GM23248 (cell line): ENCODE results near the gene DMWD. TPM values are rescaled to one million over a fixed set of nuclear protein-coding genes. Genes with fewer than 3 reads are reported as not detected.
A peak's percentile ranks its signal among the peaks of the same experiment; 100 is the strongest.

ENCODE experiments used
- DNase-seq: peaks from one replicate; pipeline ENCODE4 v3.0.0-alpha.2; 2015
- H2AFZ ChIP-seq: fragments of 200-600 bp; sonication (generic); 2 replicates; pipeline ENCODE4 v1.6.1; 2016; ENCODE audit warnings: antibody characterized with exemption
- H3F3A ChIP-seq: fragments of 200-600 bp; sonication (generic); 2 replicates; pipeline ENCODE4 v1.6.1; 2016; ENCODE audit warnings: mild to moderate bottlenecking, antibody characterized with exemption, mixed run types; ENCODE audit not compliant: insufficient read depth
- H3K27ac ChIP-seq: fragments of 200-600 bp; sonication (generic); 2 replicates; pipeline ENCODE4 v1.5.1; 2016; ENCODE audit warnings: mild to moderate bottlenecking
- H3K27me3 ChIP-seq: fragments of 200-600 bp; sonication (generic); replicated peaks from 2 replicates; pipeline ENCODE4 v1.6.1; 2016; ENCODE audit warnings: mild to moderate bottlenecking; ENCODE audit not compliant: insufficient read depth
- H3K36me3 ChIP-seq: fragments of 200-600 bp; sonication (generic); 2 replicates; pipeline ENCODE4 v1.6.1; 2016; ENCODE audit warnings: low read depth, mild to moderate bottlenecking
- H3K4me1 ChIP-seq: fragments of 200-600 bp; sonication (generic); 2 replicates; pipeline ENCODE4 v1.6.1; 2016; ENCODE audit warnings: mild to moderate bottlenecking; ENCODE audit not compliant: insufficient read depth
- H3K4me2 ChIP-seq: fragments of 200-600 bp; sonication (generic); one replicate; pipeline ENCODE4 v1.6.1; 2016; ENCODE audit warnings: mild to moderate bottlenecking; ENCODE audit not compliant: unreplicated experiment
- H3K4me3 ChIP-seq: fragments of 200-600 bp; sonication (generic); 2 replicates; pipeline ENCODE4 v1.5.1; 2016; ENCODE audit warnings: mild to moderate bottlenecking
- H3K79me2 ChIP-seq: fragments of 200-600 bp; sonication (generic); 2 replicates; pipeline ENCODE4 v1.6.1; 2016; ENCODE audit warnings: mild to moderate bottlenecking; ENCODE audit not compliant: insufficient read depth
- H3K9ac ChIP-seq: fragments of 200-600 bp; sonication (generic); 2 replicates; pipeline ENCODE4 v1.6.1; 2016; ENCODE audit warnings: mild to moderate bottlenecking
- H3K9me2 ChIP-seq: fragments of 200-600 bp; sonication (generic); 2 replicates; pipeline ENCODE4 v1.6.1; 2016; ENCODE audit warnings: mixed run types, mild to moderate bottlenecking, moderate library complexity; ENCODE audit not compliant: insufficient read depth
- H3K9me3 ChIP-seq: fragments of 200-600 bp; sonication (generic); one replicate; pipeline ENCODE4 v1.6.1; 2017; ENCODE audit warnings: low read depth
- H4K20me1 ChIP-seq: fragments of 200-600 bp; sonication (generic); 2 replicates; pipeline ENCODE4 v1.6.0; 2016; ENCODE audit not compliant: insufficient read depth
- EZH2 ChIP-seq: fragments of 200-600 bp; sonication (generic); IDR thresholded peaks from 2 replicates; pipeline ENCODE4 v1.6.1; 2018; ENCODE audit warnings: antibody characterized with exemption, mild to moderate bottlenecking; ENCODE audit not compliant: insufficient read depth, poor library complexity, severe bottlenecking
- EZH2phosphoT487 ChIP-seq: fragments of 200-600 bp; sonication (generic); IDR thresholded peaks from 2 replicates; pipeline ENCODE4 v1.6.1; 2018; ENCODE audit warnings: antibody characterized with exemption, moderate library complexity, mild to moderate bottlenecking, low read depth; ENCODE audit not compliant: insufficient read depth
- WGBS, 2 experiments: methylation state at CpG; one replicate each; pipeline ENCODE4 v1.1.6; 2015 to 2017; ENCODE audit warnings: low lambda C conversion rate in 2 of 2, low coverage in 1 of 2; ENCODE audit errors: missing lambda C conversion rate in 2 of 2; 5-methylcytosine and 5-hydroxymethylcytosine counted together
- in situ Hi-C: fragments of 300-500 bp; cut with MboI; formaldehyde crosslinking; loops from 2 replicates; pipeline ENCODE4 v1.15.0; 2020
- polyA plus RNA-seq: library from polyadenylated mRNA; unstranded; fragments of >200 nt; fragmentation: Nextera tagmentation; extraction: Ambion mirVana; gene quantifications from 2 replicates; pipeline ENCODE4 v1.2.1, GENCODE V29; 2016
- total RNA-seq: library from RNA; depleted of rRNA; stranded (reverse); fragments of >200 nt; shearing (Covaris generic); gene quantifications from 2 replicates; pipeline ENCODE4 v1.2.3, GENCODE V29; 2014

DMWD gene
- total and polyA plus RNA-seq, 2 experiments from 2014 or later, result 11.5 to 32.6 TPM

DNA sequence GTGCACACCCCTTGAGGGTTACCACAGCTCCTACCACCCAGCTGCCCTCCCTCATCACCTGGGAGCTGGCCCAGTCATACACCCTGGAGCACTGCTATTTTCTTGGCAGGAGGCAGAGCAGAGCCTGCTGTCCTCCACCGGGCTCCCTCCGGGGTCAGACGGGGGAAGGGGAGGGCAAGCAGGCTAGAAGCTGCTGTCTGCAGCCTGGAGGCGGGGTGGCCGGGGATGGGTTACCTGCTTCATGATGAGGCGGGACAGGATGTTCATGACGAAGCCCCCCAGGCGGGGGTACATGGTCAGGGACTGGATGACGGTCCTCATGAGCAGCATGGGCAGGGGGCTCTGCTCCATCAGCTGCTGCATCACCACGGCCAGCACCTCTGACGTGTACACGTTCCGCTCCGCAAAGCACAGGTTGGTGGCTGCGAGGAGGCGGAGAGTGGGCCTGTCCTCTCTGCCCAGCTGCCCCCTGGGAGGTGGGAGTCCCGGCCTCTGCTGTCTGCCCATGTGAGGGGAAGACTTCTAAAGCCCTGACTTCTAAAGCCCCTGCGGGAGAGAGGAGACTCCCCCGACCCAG lies 25.2 kb upstream of the DMWD start:
- H3K9me2 ChIP-seq, result no peaks in the 10 kb centered on the region
- no peaks in the 10 kb centered on the region for H4K20me1 ChIP-seq
- H3K9me3 ChIP-seq, result no peaks in the 10 kb centered on the region
- no peaks in the 10 kb centered on the region for H3K4me1 ChIP-seq
- no peak overlapping the region for H2AFZ ChIP-seq
- H3K27ac ChIP-seq, result no peak overlapping the region
- in situ Hi-C loops, result no loop called here
- H3K4me3 ChIP-seq, result no peak overlapping the region
- no peak for DNase-seq
- no peaks in the 10 kb centered on the region for H3K27me3 ChIP-seq
- WGBS, 2 experiments, result 76 to 80% methylated on average over 15 to 19 of the region's 19 CpGs
- H3K36me3 ChIP-seq, result no peaks in the 10 kb centered on the region
- H3F3A ChIP-seq, result no peaks in the 10 kb centered on the region
- no peak overlapping the region for H3K9ac ChIP-seq
- no peak overlapping the region for H3K4me2 ChIP-seq
- no peak for TF ChIP-seq EZH2
- no peak for TF ChIP-seq EZH2phosphoT487
- no peaks in the 10 kb centered on the region for H3K79me2 ChIP-seq

GRCh38 chr19:45817010-45817724 lies 24.5 kb upstream of the DMWD start:
- Histone ChIP-seq H3K36me3 (no peaks in the 10 kb centered on the region), H3K27me3 (no peaks in the 10 kb centered on the region), H3K27ac (no peak overlapping the region), H2AFZ (no peak overlapping the region), H3K9me2 (no peaks in the 10 kb centered on the region), H4K20me1 (no peaks in the 10 kb centered on the region), H3K4me3 (no peak overlapping the region), H3K4me2 (no peak overlapping the region), H3K9me3 (no peaks in the 10 kb centered on the region), H3K4me1 (no peaks in the 10 kb centered on the region), H3K9ac (no peak overlapping the region), H3F3A (no peaks in the 10 kb centered on the region), H3K79me2 (no peaks in the 10 kb centered on the region)
- in situ Hi-C loops, result no loop called here
- peak; percentile 95 for DNase-seq
- WGBS, 2 experiments, result 16 to 20% methylated on average over 24 of the region's 24 CpGs
- TF ChIP-seq EZH2phosphoT487, result no peak
- TF ChIP-seq EZH2, result no peak

DNA sequence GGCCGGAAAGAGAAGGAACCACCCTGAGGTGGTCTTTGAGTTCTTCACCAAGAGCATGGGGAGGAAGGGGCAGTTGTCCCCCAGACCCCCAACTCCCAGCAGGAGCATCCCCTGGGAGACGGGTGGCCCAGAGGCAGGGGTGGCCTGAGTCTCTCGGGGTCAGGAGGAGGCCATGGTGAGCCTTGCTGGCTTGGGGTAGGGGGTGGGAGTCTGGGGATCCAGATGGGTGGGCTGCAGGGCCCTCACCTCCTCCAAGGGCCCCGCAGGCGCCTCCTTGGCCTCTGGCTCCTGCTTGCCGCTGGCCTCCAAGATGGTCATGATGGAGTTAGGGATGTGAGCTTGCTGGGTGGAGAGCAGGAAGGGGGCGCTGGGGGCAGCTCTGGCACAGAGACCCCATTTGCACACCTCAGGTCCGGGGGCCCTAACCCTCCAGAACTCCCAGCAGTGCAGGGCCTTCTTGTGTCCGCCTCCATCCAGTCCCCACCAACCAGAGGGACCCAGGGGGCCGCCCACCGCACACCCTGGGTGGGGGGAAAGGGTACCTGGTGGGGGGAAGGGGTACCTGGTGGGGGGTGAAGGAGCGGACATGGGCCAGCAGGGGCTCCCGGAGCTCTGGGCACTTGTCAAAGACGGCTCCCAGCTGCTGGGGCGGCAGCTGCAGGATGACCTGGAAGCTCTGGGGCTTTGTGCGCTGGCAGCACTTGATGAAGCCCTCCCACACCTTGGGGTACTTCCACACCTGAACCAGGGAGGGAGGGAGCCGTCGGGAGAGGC lies 23.8 kb upstream of the DMWD start:
- TF ChIP-seq EZH2phosphoT487 (no peak), EZH2 (no peak)
- no peak overlapping the region for H3K4me3 ChIP-seq
- 79 to 94% methylated on average over 11 to 18 of the region's 18 CpGs for WGBS, 2 experiments
- H3K4me1 ChIP-seq, result no peaks in the 10 kb centered on the region
- H4K20me1 ChIP-seq, result no peaks in the 10 kb centered on the region
- no peaks in the 10 kb centered on the region for H3F3A ChIP-seq
- no peaks in the 10 kb centered on the region for H3K27me3 ChIP-seq
- H3K9me3 ChIP-seq, result no peaks in the 10 kb centered on the region
- no peak overlapping the region for H3K27ac ChIP-seq
- no peak overlapping the region for H3K4me2 ChIP-seq
- H2AFZ ChIP-seq, result no peak overlapping the region
- H3K36me3 ChIP-seq, result no peaks in the 10 kb centered on the region
- DNase-seq, result no peak
- no peak overlapping the region for H3K9ac ChIP-seq
- in situ Hi-C loops, result no loop called here
- no peaks in the 10 kb centered on the region for H3K79me2 ChIP-seq
- no peaks in the 10 kb centered on the region for H3K9me2 ChIP-seq

DNA sequence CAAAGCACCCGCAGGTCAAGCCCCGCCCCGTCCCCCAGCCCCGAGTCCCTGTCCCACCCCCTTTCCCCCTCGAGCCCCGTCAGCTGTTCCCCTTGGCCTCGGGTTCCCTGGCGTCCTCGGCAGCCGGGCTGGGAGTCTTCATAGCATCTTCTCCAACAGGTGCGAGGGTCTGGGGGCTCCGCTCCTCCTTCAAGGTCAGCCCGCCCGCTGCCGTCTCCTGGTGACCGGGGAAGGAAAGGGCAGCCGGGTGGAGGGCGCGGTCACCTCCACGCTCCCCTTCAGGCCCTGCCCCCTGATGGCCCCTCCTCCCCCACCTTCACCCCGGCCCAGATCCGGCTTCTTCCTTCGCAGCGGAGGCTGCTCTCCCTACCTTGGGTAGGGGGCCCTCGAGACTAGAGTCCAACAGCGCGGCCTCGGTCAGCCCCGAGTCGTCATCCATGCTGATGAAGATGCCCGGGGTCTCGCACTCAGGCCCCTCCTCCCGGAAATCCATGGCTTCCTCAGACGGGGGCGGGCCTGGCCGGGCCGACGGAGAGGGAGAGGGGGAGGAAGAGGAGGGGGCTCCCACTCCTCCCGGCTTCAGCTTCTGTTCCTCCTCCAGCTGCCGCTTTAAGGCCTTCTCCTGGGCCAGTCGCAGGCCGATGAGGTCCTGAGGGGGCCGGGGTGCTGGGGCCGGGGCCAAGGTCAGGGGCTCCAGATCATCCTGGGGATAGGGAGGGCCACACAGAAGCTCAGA lies 23.0 kb upstream of the DMWD start:
- TF ChIP-seq EZH2phosphoT487 (no peak), EZH2 (no peak)
- Histone ChIP-seq H3K9me2 (no peaks in the 10 kb centered on the region), H2AFZ (no peak overlapping the region), H3K9ac (no peak overlapping the region), H3F3A (no peaks in the 10 kb centered on the region), H3K4me2 (no peak overlapping the region), H3K4me3 (no peak overlapping the region), H3K36me3 (no peaks in the 10 kb centered on the region), H3K79me2 (no peaks in the 10 kb centered on the region), H3K27ac (no peak overlapping the region), H3K4me1 (no peaks in the 10 kb centered on the region), H3K27me3 (no peaks in the 10 kb centered on the region), H4K20me1 (no peaks in the 10 kb centered on the region), H3K9me3 (no peaks in the 10 kb centered on the region)
- in situ Hi-C loops, result no loop called here
- 44 to 51% methylated on average over 17 to 44 of the region's 44 CpGs for WGBS, 2 experiments
- no peak for DNase-seq
